Esophagus squamous epithelium (tissue), 5 donors: ENCODE measurements around the gene PNPO. TPM values are rescaled to one million over a fixed set of nuclear protein-coding genes. Genes with fewer than 3 reads are reported as not detected.
A peak's percentile ranks its signal among the peaks of the same experiment; 100 is the strongest.

Experiments
- DNase-seq: peaks from one replicate; lab custom pipeline; 2025; lab: John Stamatoyannopoulos, UW
- H3K27ac ChIP-seq, 4 donors: fragments of 200-600 bp; sonication (generic); one replicate each; pipeline ENCODE4 v1.5.1; 2016 to 2019; ENCODE audit warnings: mild to moderate bottlenecking in 1 of 4
- H3K27me3 ChIP-seq, 4 donors: fragments of 200-600 bp; sonication (generic); 1 replicate in 3 of 4; 2 replicates in 1 of 4; pipeline versions ENCODE4 v1.5.1 to v1.6.0; 2017 to 2021; ENCODE audit warnings: antibody characterized with exemption in 1 of 4
- H3K36me3 ChIP-seq, 3 donors: fragments of 200-600 bp; sonication (generic); one replicate each; pipeline ENCODE4 v1.5.1; 2016 to 2019
- H3K4me1 ChIP-seq, 3 donors: fragments of 200-600 bp; sonication (generic); one replicate each; pipeline ENCODE4 v1.5.1; 2017 to 2019
- H3K4me3 ChIP-seq, 4 donors: fragments of 200-600 bp; sonication (generic); 1 replicate in 3 of 4; 2 replicates in 1 of 4; pipeline ENCODE4 v1.5.1; 2016 to 2019; ENCODE audit warnings: mild to moderate bottlenecking in 2 of 4, moderate library complexity in 1 of 4
- H3K9me3 ChIP-seq, 3 donors: fragments of 200-600 bp; sonication (generic); one replicate each; pipeline ENCODE4 v1.5.1; 2016 to 2019
- CTCF ChIP-seq, 6 experiments: fragments of 450-650 bp in 4 of 6; fragments of 200-600 bp in 2 of 6; sonication (generic) in 2 of 6; IDR thresholded peaks; one replicate each; pipeline ENCODE4 v1.5.1; 2016 to 2019; ENCODE audit warnings: antibody characterized with exemption in 6 of 6, mild to moderate bottlenecking in 4 of 6, moderate library complexity in 4 of 6
- POLR2A ChIP-seq, 4 donors: fragments of 450-650 bp; IDR thresholded peaks; one replicate each; pipeline ENCODE4 v1.6.1; 2017; ENCODE audit warnings: antibody characterized with exemption in 4 of 4, mild to moderate bottlenecking in 4 of 4, moderate library complexity in 3 of 4
- WGBS, 2 donors: methylation state at CpG; one replicate each; pipeline ENCODE4 v1.1.5; 2018; 5-methylcytosine and 5-hydroxymethylcytosine counted together
- intact Hi-C: fragments of 100-400 bp; cut with DNase I; formaldehyde crosslinking; loops from one replicate; pipeline ENCODE4 v1.15.0; 2022
- total RNA-seq, 4 donors: library from RNA; depleted of rRNA; stranded (reverse); fragments of >200 nt; gene quantifications; one replicate each; pipeline ENCODE4 v1.1.0, GENCODE V29; 2016
- donor health status: DM: yes; HTN: yes; CAD: no.

Gene PNPO
- total RNA-seq, 4 donors from 2014 or later = 25.6 to 38.6 (median 34.2) TPM

DNA sequence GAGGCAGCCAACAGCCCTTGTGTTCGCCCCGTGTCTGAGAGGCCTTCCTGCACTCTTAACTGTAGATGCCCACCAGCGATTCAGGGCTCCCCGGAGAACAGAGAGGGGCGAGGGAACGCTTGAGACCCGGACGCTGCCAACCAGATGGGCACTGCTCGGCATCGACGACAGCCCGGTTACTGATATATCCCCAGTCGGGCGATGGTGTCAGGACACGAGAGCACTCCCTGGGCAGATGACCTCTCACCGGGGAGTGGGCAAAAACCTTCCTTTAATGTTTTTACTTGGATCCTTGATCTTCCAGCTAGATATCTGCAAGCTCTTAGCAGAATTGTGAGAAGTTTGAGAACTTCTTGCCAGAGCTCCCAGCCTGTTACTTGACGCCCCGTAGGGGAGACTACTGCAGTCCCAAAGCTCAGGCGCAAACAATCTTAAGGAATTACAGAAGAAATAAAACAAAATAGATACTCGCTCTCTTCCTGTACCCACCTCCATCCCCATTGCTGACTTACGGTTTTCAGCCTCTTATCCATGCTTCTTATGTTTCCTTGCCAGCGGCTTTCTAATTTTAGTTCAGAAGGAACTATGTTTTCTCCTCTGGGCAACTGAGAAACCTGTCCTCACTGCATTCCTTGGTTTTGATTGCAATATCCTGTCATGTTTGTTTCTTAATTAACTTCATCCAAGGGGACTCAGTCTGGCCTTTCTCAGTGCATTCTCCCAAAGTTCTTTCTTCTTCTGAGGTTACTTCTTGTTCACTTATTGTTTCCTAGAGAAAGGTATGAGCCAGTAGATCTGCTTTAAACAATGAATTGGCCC is 44.5 kb upstream of the PNPO start:
- Histone ChIP-seq H3K9me3 (no peaks in the 10 kb centered on the region), H3K27me3 (no peaks in the 10 kb centered on the region), H3K4me1 (peaks cover 17 to 69% (median 22%) of the 10 kb centered on the region in 3 donors), H3K36me3 (peaks cover 0 to 27% (median 0%) of the 10 kb centered on the region in 3 donors), H3K27ac (peak overlapping the region; percentile 99 to 100 (median 100)), H3K4me3 (peak overlapping the region; percentile 77 to 88 (median 82))
- 3 to 4% methylated on average over 14 to 19 of the region's 22 CpGs for WGBS, 2 donors
- TF ChIP-seq POLR2A (IDR thresholded peaks at IDR 0.05) = no peak
- TF ChIP-seq CTCF (IDR thresholded peaks at IDR 0.05) = no peak
- intact Hi-C loops = loop anchor here (5.0 kb wide), 1 partner anchor 45 kb away; the partner anchor contains the start of gene PNPO
- no peak for DNase-seq

DNA sequence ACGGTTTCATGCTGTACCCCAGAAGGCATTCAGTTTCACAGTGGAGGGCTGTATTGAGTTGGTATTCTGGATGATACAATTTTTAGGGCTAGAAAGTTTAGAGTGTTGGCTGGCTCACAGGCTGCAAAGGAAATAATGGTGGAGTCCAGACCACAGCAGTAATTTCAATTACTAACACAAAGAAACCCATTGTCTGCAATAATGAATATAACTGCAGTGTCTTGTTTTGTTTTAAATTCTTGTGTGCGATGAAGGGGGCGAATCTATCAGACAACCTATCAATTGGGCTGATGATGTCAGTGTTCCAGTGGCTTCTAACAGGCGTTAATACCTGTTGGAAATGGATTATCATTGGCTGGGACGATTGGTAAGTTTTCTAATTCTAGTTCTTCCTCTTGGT is 43.8 kb upstream of the PNPO start:
- Histone ChIP-seq H3K36me3 (peaks cover 0 to 27% (median 0%) of the 10 kb centered on the region in 3 donors), H3K27ac (peak overlapping the region in 3 of 4 donors; percentile 99 to 100 (median 99)), H3K4me3 (peak overlapping the region in 3 of 4 donors; percentile 81 to 88 (median 82)), H3K4me1 (peaks cover 17 to 69% (median 22%) of the 10 kb centered on the region in 3 donors), H3K27me3 (no peaks in the 10 kb centered on the region), H3K9me3 (no peaks in the 10 kb centered on the region)
- no peak for TF ChIP-seq POLR2A (IDR thresholded peaks at IDR 0.05)
- no peak for TF ChIP-seq CTCF (IDR thresholded peaks at IDR 0.05)
- intact Hi-C loops = loop anchor here (5.0 kb wide), 1 partner anchor 45 kb away; the partner anchor contains the start of gene PNPO
- no peak for DNase-seq
- 66 to 81% methylated on average over 5 of the region's 5 CpGs for WGBS, 2 donors

DNA sequence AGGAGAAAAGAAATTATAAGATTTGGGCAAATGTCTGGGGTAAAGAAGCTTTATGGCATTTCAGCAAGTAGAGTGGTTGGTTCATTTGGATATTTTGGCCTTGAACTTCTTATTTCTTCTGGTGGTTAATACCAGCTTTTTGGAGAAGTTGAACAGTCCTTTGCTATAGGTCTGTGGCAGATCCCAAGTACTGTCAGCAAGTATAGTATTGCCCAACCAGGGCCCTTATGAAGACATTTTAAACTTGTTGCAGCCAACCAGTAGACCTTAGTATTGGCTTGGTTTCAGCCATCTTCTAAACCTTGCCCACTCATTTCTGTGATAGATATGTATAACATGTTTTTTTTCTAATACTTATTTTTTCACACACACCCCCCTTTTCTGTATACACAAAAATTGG is 43.1 kb upstream of the PNPO start:
- peaks cover 17 to 67% (median 22%) of the 10 kb centered on the region in 3 donors for H3K4me1 ChIP-seq
- intact Hi-C loops = loop anchor here (5.0 kb wide), 1 partner anchor 44 kb away; the partner anchor contains the start of gene PNPO
- no peak for DNase-seq
- no peaks in the 10 kb centered on the region for H3K27me3 ChIP-seq
- H3K4me3 ChIP-seq = no peak overlapping the region
- H3K36me3 ChIP-seq = peaks cover 0 to 27% (median 0%) of the 10 kb centered on the region in 3 donors
- H3K27ac ChIP-seq = no peak overlapping the region
- TF ChIP-seq CTCF (IDR thresholded peaks at IDR 0.05) (no peak), POLR2A (IDR thresholded peaks at IDR 0.05) (no peak)
- no peaks in the 10 kb centered on the region for H3K9me3 ChIP-seq

GRCh38 chr17:47899643-47900042 is 41.7 kb upstream of the PNPO start:
- 81 to 89% methylated on average over 5 of the region's 5 CpGs for WGBS, 2 donors
- intact Hi-C loops = loop anchor here (5.0 kb wide), 1 partner anchor 43 kb away; the partner anchor contains the start of gene PNPO
- Histone ChIP-seq H3K36me3 (peaks cover 0 to 27% (median 0%) of the 10 kb centered on the region in 3 donors), H3K4me1 (peaks cover 17 to 67% (median 17%) of the 10 kb centered on the region in 3 donors), H3K27ac (no peak overlapping the region), H3K4me3 (no peak overlapping the region), H3K9me3 (no peaks in the 10 kb centered on the region), H3K27me3 (no peaks in the 10 kb centered on the region)
- TF ChIP-seq POLR2A (IDR thresholded peaks at IDR 0.05) = no peak
- TF ChIP-seq CTCF (IDR thresholded peaks at IDR 0.05) = no peak
- no peak for DNase-seq

DNA sequence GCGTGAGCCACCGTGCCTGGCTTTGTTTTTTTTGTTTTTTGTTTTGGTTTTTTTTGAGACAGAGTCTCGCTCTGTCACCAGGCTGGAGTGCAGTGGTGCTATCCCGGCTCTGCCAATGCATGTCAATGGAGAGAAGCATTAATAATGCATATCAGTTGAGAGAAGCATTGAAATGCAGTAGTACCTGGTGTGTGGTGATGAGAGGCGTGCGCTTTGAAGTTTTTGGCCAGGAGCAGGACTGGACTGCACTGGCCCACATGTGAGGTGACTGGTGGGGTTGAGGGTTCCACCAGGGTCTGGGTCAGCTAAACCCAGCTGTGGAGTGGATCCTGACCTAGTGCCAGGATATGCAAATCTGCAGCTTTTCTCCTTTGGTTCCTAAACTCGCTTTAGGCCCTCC is 39.9 kb upstream of the PNPO start:
- no peaks in the 10 kb centered on the region for H3K27me3 ChIP-seq
- H3K27ac ChIP-seq = no peak overlapping the region
- WGBS, 2 donors = 82 to 92% methylated on average over 4 to 7 of the region's 7 CpGs
- no peak for DNase-seq
- H3K4me3 ChIP-seq = no peak overlapping the region
- no peaks in the 10 kb centered on the region for H3K9me3 ChIP-seq
- TF ChIP-seq POLR2A (IDR thresholded peaks at IDR 0.05) = no peak
- no peak for TF ChIP-seq CTCF (IDR thresholded peaks at IDR 0.05)
- H3K4me1 ChIP-seq = peaks cover 28 to 79% (median 29%) of the 10 kb centered on the region in 3 donors
- intact Hi-C loops = no loop called here
- peaks cover 0 to 27% (median 0%) of the 10 kb centered on the region in 3 donors for H3K36me3 ChIP-seq
